ENCODE data around the gene ENOX1.

ENOX1 gene

DNA sequence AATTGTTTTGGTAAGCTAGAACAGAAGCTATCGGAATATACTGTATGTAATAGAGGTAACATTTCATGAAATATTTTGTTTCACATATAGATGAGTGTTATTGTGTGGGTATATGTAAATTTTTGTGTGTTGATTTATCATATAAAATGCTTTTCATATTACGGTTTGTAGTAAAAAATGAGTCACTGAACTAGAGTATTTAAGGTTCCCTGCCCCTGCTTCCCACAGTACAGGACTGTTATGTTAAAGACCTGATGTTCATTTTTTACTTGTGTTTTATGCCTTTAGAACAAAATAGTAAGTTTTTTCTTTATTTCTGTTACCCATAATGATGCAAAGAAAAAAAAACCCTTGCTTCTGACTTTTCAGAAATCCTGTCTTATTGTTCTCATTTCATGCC, 243.4 kb downstream of the ENOX1 start:
- TF ChIP-seq, protein P1, sequence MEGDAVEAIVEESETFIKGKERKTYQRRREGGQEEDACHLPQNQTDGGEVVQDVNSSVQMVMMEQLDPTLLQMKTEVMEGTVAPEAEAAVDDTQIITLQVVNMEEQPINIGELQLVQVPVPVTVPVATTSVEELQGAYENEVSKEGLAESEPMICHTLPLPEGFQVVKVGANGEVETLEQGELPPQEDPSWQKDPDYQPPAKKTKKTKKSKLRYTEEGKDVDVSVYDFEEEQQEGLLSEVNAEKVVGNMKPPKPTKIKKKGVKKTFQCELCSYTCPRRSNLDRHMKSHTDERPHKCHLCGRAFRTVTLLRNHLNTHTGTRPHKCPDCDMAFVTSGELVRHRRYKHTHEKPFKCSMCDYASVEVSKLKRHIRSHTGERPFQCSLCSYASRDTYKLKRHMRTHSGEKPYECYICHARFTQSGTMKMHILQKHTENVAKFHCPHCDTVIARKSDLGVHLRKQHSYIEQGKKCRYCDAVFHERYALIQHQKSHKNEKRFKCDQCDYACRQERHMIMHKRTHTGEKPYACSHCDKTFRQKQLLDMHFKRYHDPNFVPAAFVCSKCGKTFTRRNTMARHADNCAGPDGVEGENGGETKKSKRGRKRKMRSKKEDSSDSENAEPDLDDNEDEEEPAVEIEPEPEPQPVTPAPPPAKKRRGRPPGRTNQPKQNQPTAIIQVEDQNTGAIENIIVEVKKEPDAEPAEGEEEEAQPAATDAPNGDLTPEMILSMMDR (IDR thresholded peaks at IDR 0.05; ENCODE audit: control insufficient read depth, extremely low read depth, insufficient read depth) = no peak
- no peak for DNase-seq (ENCODE audit: low read depth)
- H3K4me3 ChIP-seq (ENCODE audit: low read depth, low read length) = no peak overlapping the region

DNA sequence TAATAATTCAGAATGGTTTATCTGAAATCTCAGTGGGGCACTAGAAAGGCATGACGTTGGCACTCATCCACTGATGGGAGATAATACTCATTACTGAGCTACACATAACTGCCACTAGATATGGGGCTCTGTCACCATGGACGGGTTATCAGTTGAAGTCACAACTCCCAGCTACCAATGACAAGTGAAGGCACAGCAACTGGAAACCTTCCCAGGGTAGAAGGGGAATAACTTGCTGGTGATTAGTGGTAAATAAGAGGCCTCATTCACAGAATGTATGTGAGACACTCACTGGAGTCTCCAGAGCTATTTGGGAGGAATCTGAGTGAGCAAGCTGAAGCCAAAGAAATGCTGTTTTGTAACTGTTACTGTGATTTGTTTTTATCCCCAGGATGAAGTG, 249.6 kb downstream of the ENOX1 start:
- DNase-seq (ENCODE audit: low read depth) = no peak
- no peak overlapping the region for H3K4me3 ChIP-seq (ENCODE audit: low read depth, low read length)
- TF ChIP-seq, protein P1 (IDR thresholded peaks at IDR 0.05; ENCODE audit: control insufficient read depth, extremely low read depth, insufficient read depth) = no peak

DNA sequence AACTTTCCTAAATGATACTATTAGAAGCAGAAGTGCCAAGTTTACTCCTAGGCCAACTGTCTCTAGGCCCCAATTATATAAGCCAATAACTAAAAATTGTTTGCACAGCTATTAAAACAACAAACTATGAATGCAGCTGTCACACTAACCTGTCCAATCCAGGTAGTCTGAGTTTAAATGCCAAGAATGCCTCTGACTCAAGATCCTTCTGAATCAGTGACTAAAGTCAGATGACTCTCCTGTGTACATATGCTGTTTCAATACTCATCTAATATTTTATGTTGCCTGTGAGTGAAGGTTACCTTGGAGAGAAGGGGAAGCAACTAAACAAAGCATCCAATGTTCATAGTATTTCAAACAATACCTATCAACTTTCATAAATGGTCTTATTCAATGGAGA, 257.0 kb downstream of the ENOX1 start:
- TF ChIP-seq, protein P1 (IDR thresholded peaks at IDR 0.05; ENCODE audit: control insufficient read depth, extremely low read depth, insufficient read depth) = no peak
- H3K4me3 ChIP-seq (ENCODE audit: low read depth, low read length) = no peak overlapping the region
- peak; percentile 88 for DNase-seq (ENCODE audit: low read depth)

DNA sequence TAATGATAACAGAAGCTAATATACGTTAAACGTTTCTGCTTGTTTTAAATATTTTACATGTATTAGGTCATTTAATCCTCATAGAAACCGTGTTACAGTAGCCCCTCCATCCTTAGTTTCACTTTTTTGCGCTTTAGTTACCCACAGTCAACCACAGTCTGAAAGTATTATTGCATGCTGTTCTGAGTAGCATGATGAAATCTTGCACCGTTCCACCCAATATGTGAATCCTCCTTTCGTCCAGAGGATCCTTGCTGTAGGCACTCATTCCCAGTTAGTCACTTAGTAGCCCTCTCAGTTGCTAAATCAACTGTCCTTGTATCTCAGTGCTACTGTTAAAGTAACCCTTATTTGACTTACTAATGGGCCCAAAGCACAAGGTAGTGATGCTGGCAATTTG, 257.8 kb downstream of the ENOX1 start:
- no peak overlapping the region for H3K4me3 ChIP-seq (ENCODE audit: low read depth, low read length)
- TF ChIP-seq, protein P1 (IDR thresholded peaks at IDR 0.05; ENCODE audit: control insufficient read depth, extremely low read depth, insufficient read depth) = no peak
- no peak for DNase-seq (ENCODE audit: low read depth)

DNA sequence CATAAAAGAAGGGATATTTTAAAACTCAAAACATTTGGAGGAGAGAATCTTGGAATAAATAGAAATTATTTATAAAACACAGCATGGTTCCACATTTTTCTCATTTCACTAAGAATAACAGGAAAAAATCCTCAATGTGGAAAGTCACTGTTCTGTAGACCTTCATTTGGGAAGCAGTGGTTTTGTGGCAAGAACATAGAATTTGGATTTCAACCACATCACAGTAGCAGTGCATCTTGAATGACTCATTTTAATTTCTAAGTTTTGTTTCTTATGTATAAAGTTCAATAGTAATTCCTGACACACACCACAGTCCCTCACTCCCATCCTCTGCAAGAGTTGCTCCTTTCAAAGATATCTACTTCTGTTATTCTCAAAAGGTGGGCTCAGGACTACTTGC, 264.0 kb downstream of the ENOX1 start:
- no peak overlapping the region for H3K4me3 ChIP-seq (ENCODE audit: low read depth, low read length)
- DNase-seq (ENCODE audit: low read depth) = no peak
- TF ChIP-seq, protein P1 (IDR thresholded peaks at IDR 0.05; ENCODE audit: control insufficient read depth, extremely low read depth, insufficient read depth) = no peak

DNA sequence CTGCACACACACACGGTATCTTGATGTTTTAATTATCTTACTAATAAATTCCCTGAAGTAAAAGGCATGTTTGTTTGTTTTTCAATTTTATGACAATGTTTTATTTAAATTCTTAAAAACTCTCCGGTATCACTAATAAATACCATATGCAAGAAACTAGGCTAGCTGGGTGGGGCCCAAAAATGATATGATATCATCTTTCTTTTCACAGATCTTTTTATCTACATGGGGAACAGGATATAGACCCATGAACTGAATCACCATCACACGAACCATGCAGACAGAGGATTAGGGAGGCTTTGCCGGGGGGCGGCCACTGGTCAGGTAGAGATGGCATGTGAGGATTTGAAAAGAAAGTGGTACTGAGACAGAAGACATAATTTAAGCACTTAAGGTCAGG, 266.4 kb downstream of the ENOX1 start:
- H3K4me3 ChIP-seq (ENCODE audit: low read depth, low read length) = no peak overlapping the region
- DNase-seq (ENCODE audit: low read depth) = no peak
- TF ChIP-seq, protein P1 (IDR thresholded peaks at IDR 0.05; ENCODE audit: control insufficient read depth, extremely low read depth, insufficient read depth) = no peak

DNA sequence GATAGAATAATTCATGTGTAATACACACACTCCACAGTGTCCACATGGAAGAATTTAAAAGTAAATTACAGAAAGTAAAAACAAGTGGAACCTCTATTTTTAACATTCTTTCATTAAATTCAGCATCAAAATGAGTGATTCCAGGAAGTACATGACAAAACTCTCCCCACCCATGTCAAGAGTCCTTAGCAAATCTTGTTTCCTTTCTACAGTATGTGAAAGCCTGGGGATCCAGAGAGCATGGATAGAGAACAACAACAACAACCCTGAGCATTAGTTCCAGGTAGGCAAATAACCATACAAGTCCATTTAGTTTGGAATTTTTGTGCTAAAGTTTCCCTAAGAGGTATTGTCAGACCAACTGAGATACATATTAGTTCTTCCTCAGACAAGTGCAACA, 267.9 kb downstream of the ENOX1 start:
- DNase-seq (ENCODE audit: low read depth) = no peak
- TF ChIP-seq, protein P1 (IDR thresholded peaks at IDR 0.05; ENCODE audit: control insufficient read depth, extremely low read depth, insufficient read depth) = no peak
- no peak overlapping the region for H3K4me3 ChIP-seq (ENCODE audit: low read depth, low read length)
